A673 (cell line): ENCODE data around the gene CDK13. TPM values are rescaled to one million over a fixed set of nuclear protein-coding genes. Genes with fewer than 3 reads are reported as not detected.

Experiments
- BruUV-seq: library from RNA; stranded (reverse); fragments of 400-500 nt; replicated peaks from 2 replicates; lab custom pipeline; 2021; lab: Mats Ljungman, UMichigan
- CTCF ChIA-PET: fragments of 300-600 bp; sonication (Branson Sonifier 250); formaldehyde crosslinking; loops from one replicate; lab custom pipeline; 2022; ENCODE audit warnings: antibody characterized with exemption; lab: Charles Lee
- POLR2A ChIA-PET: fragments of 300-600 bp; sonication (Branson Sonifier 250); formaldehyde crosslinking; loops from one replicate; lab custom pipeline; 2022; ENCODE audit warnings: antibody characterized with exemption; ENCODE audit not compliant: low non-redundant PET; lab: Charles Lee
- DNase-seq: peaks from one replicate; pipeline ENCODE4 v3.0.0-alpha.2; 2015; ENCODE audit warnings: low spot score
- H3K27ac ChIP-seq: fragments of 200-600 bp; sonication (generic); 2 replicates; pipeline ENCODE4 v1.5.1; 2016; ENCODE audit warnings: mixed run types, low read depth, mild to moderate bottlenecking, mixed read lengths, antibody characterized with exemption, low read length; ENCODE audit not compliant: poor library complexity, severe bottlenecking
- H3K27me3 ChIP-seq: fragments of 200-600 bp; sonication (generic); replicated peaks from 2 replicates; pipeline ENCODE4 v1.6.1; 2017; ENCODE audit warnings: mixed run types, low read depth, mild to moderate bottlenecking, mixed read lengths, antibody characterized with exemption, low read length; ENCODE audit not compliant: insufficient read depth, poor library complexity
- H3K36me3 ChIP-seq: fragments of 200-600 bp; sonication (generic); 2 replicates; pipeline ENCODE4 v1.6.1; 2016; ENCODE audit warnings: mixed run types, mild to moderate bottlenecking, mixed read lengths, antibody characterized with exemption, low read length; ENCODE audit not compliant: insufficient read depth, poor library complexity, severe bottlenecking
- H3K4me1 ChIP-seq: fragments of 200-600 bp; sonication (generic); 2 replicates; pipeline ENCODE4 v1.6.1; 2017; ENCODE audit warnings: mixed run types, mild to moderate bottlenecking, mixed read lengths, antibody characterized with exemption, low read length; ENCODE audit not compliant: insufficient read depth, poor library complexity, severe bottlenecking
- H3K4me3 ChIP-seq: fragments of 200-600 bp; sonication (generic); 2 replicates; pipeline ENCODE4 v1.5.1; 2016; ENCODE audit warnings: low read depth, mixed run types, mild to moderate bottlenecking, mixed read lengths, low read length; ENCODE audit not compliant: poor library complexity, severe bottlenecking
- H3K9me3 ChIP-seq: fragments of 200-600 bp; sonication (generic); 2 replicates; pipeline ENCODE4 v1.6.1; 2016; ENCODE audit warnings: mixed run types, low read depth, mild to moderate bottlenecking, mixed read lengths, antibody characterized with exemption, low read length; ENCODE audit not compliant: poor library complexity, severe bottlenecking
- CTCF ChIP-seq: fragments of 300-800, 200-600 bp; sonication (generic); conservative IDR thresholded peaks from 2 replicates; pipeline ENCODE4 v1.5.1; 2017; ENCODE audit warnings: low read depth, mild to moderate bottlenecking, antibody characterized with exemption, low read length, moderate library complexity, mixed read lengths
- EZH2 ChIP-seq: fragments of 200-600 bp; sonication (generic); IDR thresholded peaks from 2 replicates; pipeline ENCODE4 v1.6.1; 2017; ENCODE audit warnings: borderline replicate concordance, low read depth, mild to moderate bottlenecking, mixed read lengths, antibody characterized with exemption, low read length; ENCODE audit not compliant: poor library complexity, severe bottlenecking
- intact Hi-C: fragments of 100-400 bp; cut with micrococcal nuclease; formaldehyde crosslinking; loops from one replicate; pipeline ENCODE4 v1.10.0; 2022; ENCODE audit not compliant: unreplicated experiment
- total RNA-seq: library from RNA; stranded (reverse); gene quantifications from 2 replicates; pipeline ENCODE4 v1.2.3, GENCODE V29; 2021

Gene CDK13
- total RNA-seq, 1 experiment from 2014 or later: 56.6 TPM

- BruUV-seq: no TSS peak
- CTCF ChIA-PET: interaction anchor here (0.6 to 2.4 kb wide), 2 partner anchors 101 to 111 kb away, joined by 5 to 7 read pairs; no protein-coding TSS in a partner anchor
- POLR2A ChIA-PET: no interaction called here
- peaks cover 9% of the 10 kb centered on the region for H3K4me1 ChIP-seq
- peak overlapping the region; percentile 98 for H3K27ac ChIP-seq
- H3K36me3 ChIP-seq: no peaks in the 10 kb centered on the region
- intact Hi-C loops: no loop called here
- H3K9me3 ChIP-seq: no peaks in the 10 kb centered on the region
- TF ChIP-seq CTCF: no peak
- TF ChIP-seq EZH2: no peak
- H3K27me3 ChIP-seq: no peaks in the 10 kb centered on the region
- peak; percentile 46 for DNase-seq
- peak overlapping the region; percentile 96 for H3K4me3 ChIP-seq
Observed at GRCh38 chr7:39950473-39951225, 593 bp downstream of the CDK13 start.

- DNase-seq: peak; percentile 89
- H3K27me3 ChIP-seq: no peaks in the 10 kb centered on the region
- TF ChIP-seq EZH2 (no peak), CTCF (peak; percentile 61)
- peak overlapping the region; percentile 98 for H3K27ac ChIP-seq
- H3K36me3 ChIP-seq: no peaks in the 10 kb centered on the region
- H3K9me3 ChIP-seq: no peaks in the 10 kb centered on the region
- BruUV-seq: no TSS peak
- ChIA-PET CTCF (interaction anchor here (0.6 to 2.4 kb wide), 3 partner anchors 100 to 183 kb away, joined by 3 to 7 read pairs (median 5); partner anchors contain the start of genes MPLKIP and SUGCT), POLR2A (no interaction called here)
- intact Hi-C loops: no loop called here
- H3K4me1 ChIP-seq: peaks cover 9% of the 10 kb centered on the region
- H3K4me3 ChIP-seq: peak overlapping the region; percentile 96
Observed at GRCh38 chr7:39951226-39952194, 1.5 kb downstream of the CDK13 start.

GRCh38 chr7:39952374-39952773, 2.3 kb downstream of the CDK13 start:
- no peak for DNase-seq
- CTCF ChIA-PET: no interaction called here
- Histone ChIP-seq H3K27me3 (no peaks in the 10 kb centered on the region), H3K36me3 (no peaks in the 10 kb centered on the region), H3K27ac (peak overlapping the region; percentile 98), H3K4me1 (peaks cover 9% of the 10 kb centered on the region), H3K4me3 (peak overlapping the region; percentile 96), H3K9me3 (no peaks in the 10 kb centered on the region)
- BruUV-seq: TSS peak; percentile 41
- no peak for TF ChIP-seq CTCF
- TF ChIP-seq EZH2: no peak
- POLR2A ChIA-PET: no interaction called here
- intact Hi-C loops: no loop called here
